Heart left ventricle (tissue), 13 donors: Measurements from ENCODE around the gene KIRREL3.

Source experiments
- POLR2A ChIP-seq, 2 donors: fragments of 450-650 bp; IDR thresholded peaks; one replicate each; pipeline ENCODE4 v1.6.1; 2017; ENCODE audit warnings: antibody characterized with exemption in 2 of 2, mild to moderate bottlenecking in 2 of 2, moderate library complexity in 2 of 2
- TF ChIP-seq, protein P1 (sequence below), 12 donors: fragments of 200-600 bp; sonication (generic) in 4 of 12; IDR thresholded peaks; one replicate each; pipeline versions ENCODE4 v1.5.0 to v1.8.0; 2018 to 2022; ENCODE audit warnings: antibody characterized with exemption in 12 of 12, mild to moderate bottlenecking in 5 of 12
- donor health status: ischemic (EF 13 %, LVEDD 7.1; RV severe dilation, severe dysfunction).
- donor health status: DM: no; HTN: yes; CAD: no.
- donor health status: DM: no; HTN: no; CAD: no.
- donor health status: ischemic (EF 25% LVEDD 6.9; RV normal size, moderate dysfunction).
- donor health status: ischemic (EF 25% LVEDD 5.7; RV mildly dilated, moderate dysfunction).
- donor health status: ischemic (EF 35%, LVEDD 5.7; RV mildly dilated, moderate dysfunction).
- donor health status: nonischemic (EF 11% LVEDD 7.7; RV severe dilation, severe dysfunction).
- donor health status: DM: yes; HTN: yes; CAD: no.
- donor health status: PGD.
- donor health status: ischemic (EF 29% LVEDD 5.4; RV normal size, mild dysfunction).
- donor health status: nonischemic (EF 23%, LVEDD 6.1; RV moderate dilation, normal function).

DNA sequence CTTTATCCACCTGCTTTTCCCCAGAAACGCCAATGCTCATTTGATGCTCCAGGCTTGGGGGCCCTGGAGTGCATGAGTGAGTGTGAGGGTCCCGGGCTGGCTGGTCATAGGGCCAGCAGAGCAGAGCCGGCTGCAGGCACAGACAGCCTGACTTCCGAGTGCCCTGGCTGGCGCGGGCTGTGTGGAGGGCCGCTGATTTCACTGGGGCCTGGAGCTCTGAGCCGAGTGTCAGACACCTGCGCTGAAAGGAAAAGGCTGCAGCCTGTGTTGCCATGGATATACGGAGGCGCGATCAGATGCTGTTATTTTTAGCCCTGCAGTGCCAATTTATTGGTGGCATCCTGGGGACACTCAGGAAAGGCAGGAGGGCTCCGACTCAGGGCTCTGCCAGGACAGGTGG is 557.5 kb downstream of the KIRREL3 start:
- TF ChIP-seq, protein P1, sequence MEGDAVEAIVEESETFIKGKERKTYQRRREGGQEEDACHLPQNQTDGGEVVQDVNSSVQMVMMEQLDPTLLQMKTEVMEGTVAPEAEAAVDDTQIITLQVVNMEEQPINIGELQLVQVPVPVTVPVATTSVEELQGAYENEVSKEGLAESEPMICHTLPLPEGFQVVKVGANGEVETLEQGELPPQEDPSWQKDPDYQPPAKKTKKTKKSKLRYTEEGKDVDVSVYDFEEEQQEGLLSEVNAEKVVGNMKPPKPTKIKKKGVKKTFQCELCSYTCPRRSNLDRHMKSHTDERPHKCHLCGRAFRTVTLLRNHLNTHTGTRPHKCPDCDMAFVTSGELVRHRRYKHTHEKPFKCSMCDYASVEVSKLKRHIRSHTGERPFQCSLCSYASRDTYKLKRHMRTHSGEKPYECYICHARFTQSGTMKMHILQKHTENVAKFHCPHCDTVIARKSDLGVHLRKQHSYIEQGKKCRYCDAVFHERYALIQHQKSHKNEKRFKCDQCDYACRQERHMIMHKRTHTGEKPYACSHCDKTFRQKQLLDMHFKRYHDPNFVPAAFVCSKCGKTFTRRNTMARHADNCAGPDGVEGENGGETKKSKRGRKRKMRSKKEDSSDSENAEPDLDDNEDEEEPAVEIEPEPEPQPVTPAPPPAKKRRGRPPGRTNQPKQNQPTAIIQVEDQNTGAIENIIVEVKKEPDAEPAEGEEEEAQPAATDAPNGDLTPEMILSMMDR (IDR thresholded peaks at IDR 0.05), result no peak
- no peak for TF ChIP-seq POLR2A (IDR thresholded peaks at IDR 0.05)
